ENCODE data around the gene ASS1.

ASS1 gene

GRCh38 chr9:130537346-130538050, 92.7 kb downstream of the ASS1 start:
- DNase-seq, result no peak

GRCh38 chr9:130539420-130540223, 94.9 kb downstream of the ASS1 start:
- no peak for DNase-seq

- DNase-seq, result no peak
Observed at GRCh38 chr9:130541533-130541932, 96.8 kb downstream of the ASS1 start.

- DNase-seq, result no peak
Observed at GRCh38 chr9:130542038-130542437, 97.3 kb downstream of the ASS1 start.

GRCh38 chr9:130542457-130543228, 97.9 kb downstream of the ASS1 start:
- no peak for DNase-seq

GRCh38 chr9:130543368-130543767, 98.6 kb downstream of the ASS1 start:
- DNase-seq, result no peak

GRCh38 chr9:130543859-130544258, 99.1 kb downstream of the ASS1 start:
- no peak for DNase-seq

GRCh38 chr9:130544364-130544763, 99.6 kb downstream of the ASS1 start:
- DNase-seq, result no peak

GRCh38 chr9:130548103-130548502, 103.3 kb downstream of the ASS1 start:
- DNase-seq, result no peak

GRCh38 chr9:130549093-130549735, 104.5 kb downstream of the ASS1 start:
- DNase-seq, result no peak

All from activated naive CD4-positive, alpha-beta T cell (primary cell).